Islet precursor cell (in vitro differentiated cells): ENCODE data around the gene NEK5.

Source experiments
- DNase-seq: peaks from one replicate; pipeline ENCODE4 v3.0.0-alpha.2; 2018

Gene NEK5

GRCh38 chr13:52006523-52007245 is 122.2 kb downstream of the NEK5 start:
- DNase-seq = no peak

DNA sequence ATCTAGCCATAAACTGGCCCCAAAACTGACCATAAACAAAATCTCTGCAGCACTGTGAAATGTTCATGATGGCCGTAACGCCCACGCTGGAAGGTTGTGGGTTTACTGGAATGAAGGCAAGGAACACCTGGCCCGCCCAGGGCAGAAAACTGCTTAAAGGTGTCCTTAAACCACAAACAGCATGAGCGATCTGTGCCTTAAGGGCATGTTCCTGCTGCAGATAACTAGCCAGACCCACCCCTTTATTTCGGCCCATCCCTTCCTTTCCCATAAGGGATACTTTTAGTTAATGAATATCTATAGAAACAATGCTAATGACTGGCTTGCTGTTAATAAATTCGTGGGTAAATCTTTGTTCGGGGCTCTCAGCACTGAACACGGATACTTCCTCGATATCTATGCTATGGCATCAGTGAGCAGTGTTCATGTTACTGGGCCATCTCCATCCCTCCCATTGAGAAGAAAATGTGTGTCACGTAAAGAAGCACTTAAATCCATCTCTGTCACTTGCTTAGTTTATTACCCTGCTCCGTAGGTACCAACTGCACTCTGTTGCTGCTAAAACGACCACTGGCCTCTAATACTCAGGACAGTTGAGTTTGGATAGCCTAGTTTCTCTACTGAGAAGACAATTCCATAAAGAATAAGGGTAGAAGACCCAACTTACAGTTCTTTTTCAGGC is 122.9 kb downstream of the NEK5 start:
- no peak for DNase-seq

GRCh38 chr13:52004511-52005170 is 124.2 kb downstream of the NEK5 start:
- DNase-seq = no peak

- DNase-seq = no peak
Measured at GRCh38 chr13:52003541-52003940, 125.3 kb downstream of the NEK5 start.

GRCh38 chr13:52002361-52002760 is 126.5 kb downstream of the NEK5 start:
- DNase-seq = no peak

GRCh38 chr13:52001120-52001731 is 127.6 kb downstream of the NEK5 start:
- DNase-seq = no peak

DNA sequence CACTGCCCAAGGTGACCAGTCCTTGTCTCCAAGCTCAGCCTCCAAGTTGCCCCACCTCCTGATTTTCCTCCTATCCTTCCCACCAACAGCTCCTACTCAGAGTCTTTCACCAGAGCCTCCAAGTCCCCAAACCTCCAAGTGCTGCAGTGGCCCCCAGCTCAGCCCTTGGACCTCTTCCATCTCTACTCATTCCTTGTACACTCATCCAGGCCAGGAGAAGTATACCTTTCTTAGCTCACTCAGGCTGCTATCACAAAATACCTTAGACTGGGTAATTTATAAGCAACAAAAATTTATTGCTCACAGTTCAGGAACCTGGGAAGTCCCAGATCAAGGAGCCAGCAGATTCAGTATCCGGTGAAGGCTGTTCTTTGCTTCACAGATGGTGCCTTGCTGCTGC is 129.0 kb downstream of the NEK5 start:
- DNase-seq = no peak

DNA sequence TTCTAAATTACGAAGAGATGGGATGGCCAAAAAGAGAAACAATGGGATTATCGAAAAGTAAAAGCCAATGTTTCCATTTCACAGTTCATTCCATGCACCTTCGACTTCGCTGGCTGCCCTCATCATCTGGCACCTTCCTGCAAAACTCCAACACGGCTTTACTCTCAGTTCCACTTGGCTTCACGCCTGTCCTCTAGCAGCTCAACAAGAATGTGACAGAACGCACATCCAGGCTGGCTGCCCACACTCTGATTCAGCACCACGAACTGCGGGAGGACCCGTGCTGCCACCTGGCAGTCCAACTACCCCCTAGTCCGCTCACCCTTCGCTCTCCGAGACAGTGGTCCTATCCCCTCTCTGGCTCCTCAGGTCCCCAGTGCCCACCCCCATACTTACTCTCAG is 129.4 kb downstream of the NEK5 start:
- DNase-seq = no peak

GRCh38 chr13:51998723-51999509 is 130.0 kb downstream of the NEK5 start:
- DNase-seq = peak; percentile 68

DNA sequence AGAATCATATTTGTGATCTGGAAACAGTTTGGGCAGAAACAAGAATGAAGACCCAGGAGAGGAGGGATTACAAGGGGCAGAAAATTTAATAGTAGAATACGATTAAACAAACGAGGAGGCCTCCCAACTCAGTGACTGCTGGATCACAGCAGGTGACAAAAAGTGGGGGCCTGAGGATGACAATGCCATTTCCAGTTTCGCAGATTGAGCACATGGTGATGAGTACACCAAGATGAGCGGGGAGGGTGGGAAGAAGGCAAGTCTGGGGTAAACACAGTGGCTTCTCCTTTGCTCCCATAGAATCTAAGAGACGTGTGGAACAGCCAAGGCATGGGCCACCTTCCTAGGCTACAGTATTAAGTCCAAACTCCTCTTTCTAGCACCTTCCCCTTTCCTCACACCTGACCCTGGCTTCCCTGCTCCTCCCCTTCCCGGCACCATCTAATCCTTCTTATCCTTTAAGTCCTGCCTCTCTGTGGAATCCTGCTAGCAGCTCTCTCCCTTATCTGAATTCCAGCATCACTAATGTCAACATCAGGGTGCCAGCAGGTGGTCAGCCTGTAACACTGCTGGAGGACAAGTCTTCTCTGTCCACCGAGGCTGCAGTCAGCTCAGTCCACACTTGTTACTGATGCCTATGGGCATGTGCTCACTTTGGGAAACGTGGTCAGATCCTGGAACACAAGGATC is 131.1 kb downstream of the NEK5 start:
- DNase-seq = no peak

DNA sequence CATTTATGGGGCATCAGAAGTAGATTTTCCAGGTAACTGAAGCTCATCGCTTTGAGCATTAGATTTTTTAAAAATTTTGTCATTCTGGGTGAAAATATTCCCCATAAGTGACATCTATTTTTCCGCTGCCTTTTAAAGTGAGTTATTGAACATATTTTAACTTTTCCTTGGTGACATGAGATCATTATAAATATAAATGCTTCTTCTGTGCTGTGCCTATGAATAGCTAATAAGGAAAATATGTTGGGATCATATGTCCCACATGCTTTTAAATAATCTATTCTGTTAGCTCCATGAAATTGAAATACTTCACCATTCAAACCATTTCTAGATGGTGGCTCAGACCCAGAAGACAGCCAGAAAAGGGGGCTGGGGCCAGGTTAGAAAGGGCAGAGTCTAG is 131.7 kb downstream of the NEK5 start:
- no peak for DNase-seq

DNA sequence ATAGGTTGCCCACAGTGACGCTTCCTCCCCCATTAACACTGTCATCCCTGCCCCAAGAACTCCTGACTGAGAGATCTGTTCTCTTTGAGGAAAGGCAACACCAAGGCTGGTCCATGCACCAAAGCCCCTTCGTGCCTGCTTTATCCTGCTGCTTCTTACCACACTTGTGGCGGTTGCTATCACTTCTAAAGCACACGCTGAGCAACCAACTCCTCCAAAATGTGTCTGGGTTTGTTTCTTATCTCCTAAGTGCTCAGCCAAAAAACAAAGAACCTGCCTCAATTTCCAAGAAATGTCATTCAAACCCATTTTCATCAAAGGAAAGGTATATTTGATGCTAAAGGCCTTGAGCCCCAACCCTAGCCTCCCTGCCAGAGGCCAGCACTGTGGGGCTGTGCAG is 132.2 kb downstream of the NEK5 start:
- no peak for DNase-seq

GRCh38 chr13:51995677-51996551 is 133.0 kb downstream of the NEK5 start:
- DNase-seq = no peak

DNA sequence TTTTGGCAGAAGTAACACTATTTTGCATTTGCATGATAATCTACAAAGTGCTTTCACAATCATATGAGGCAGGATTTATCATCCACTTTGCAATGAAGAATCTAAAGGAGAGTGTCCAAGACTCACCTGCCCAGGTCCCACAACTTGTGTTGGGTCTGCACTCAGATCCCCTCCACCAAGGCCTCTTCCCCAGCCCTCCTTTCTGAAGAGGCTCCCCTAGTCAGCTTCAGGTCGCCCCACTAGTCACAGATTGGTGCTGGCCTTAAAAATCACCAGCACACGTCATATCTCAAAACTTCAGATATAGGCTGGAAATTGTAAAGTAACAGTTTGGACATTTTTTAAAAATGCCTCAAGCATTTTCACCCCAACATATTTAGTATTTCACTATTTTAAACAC is 135.2 kb downstream of the NEK5 start:
- DNase-seq = no peak

GRCh38 chr13:51988988-51989618 is 139.8 kb downstream of the NEK5 start:
- DNase-seq = no peak
